ENCODE measurements around the gene VHLL.
"Not testable (repeated sequence)": the region's sequence is repeated elsewhere in the genome, so short reads cannot be mapped to it uniquely, and the experiment has no call there.

VHLL gene

GRCh38 chr1:156298852-156299357, at the start of gene VHLL:
Gene VHLL, minus strand, starts transcription at chr1:156299307. Its CDS starts 118 bp downstream, at chr1:156299189.
- H3K4me3 ChIP-seq (ENCODE audit: low read depth, low read length): no peak within 1 kb of the TSS
- DNase-seq (ENCODE audit: low read depth): no peak

GRCh38 chr1:156347331-156347730, 48.2 kb upstream of the VHLL start:
- peak; percentile 46 for DNase-seq (ENCODE audit: low read depth)
- H3K4me3 ChIP-seq (ENCODE audit: low read depth, low read length): no peak overlapping the region

- H3K4me3 ChIP-seq (ENCODE audit: low read depth, low read length): no peak overlapping the region
- no peak for DNase-seq (ENCODE audit: low read depth)
Observed at GRCh38 chr1:156346636-156347035, 47.5 kb upstream of the VHLL start.

GRCh38 chr1:156346035-156346434, 46.9 kb upstream of the VHLL start:
- H3K4me3 ChIP-seq (ENCODE audit: low read depth, low read length); DNase-seq (ENCODE audit: low read depth): not testable (repeated sequence)

- no peak overlapping the region for H3K4me3 ChIP-seq (ENCODE audit: low read depth, low read length)
- no peak for DNase-seq (ENCODE audit: low read depth)
Observed at GRCh38 chr1:156344409-156344808, 45.3 kb upstream of the VHLL start.

GRCh38 chr1:156342166-156342955, 43.3 kb upstream of the VHLL start:
- DNase-seq (ENCODE audit: low read depth): no peak
- no peak overlapping the region for H3K4me3 ChIP-seq (ENCODE audit: low read depth, low read length)

GRCh38 chr1:156338180-156338976, 39.3 kb upstream of the VHLL start, which contains the start of the genes CCT3 and TSACC:
Gene CCT3, minus strand, starts transcription at chr1:156338292. Its CDS starts 108 bp downstream, at chr1:156338184.
Gene TSACC, plus strand, starts transcription at chr1:156338526. Its CDS starts 1,232 bp downstream, at chr1:156339758.
- peak within 1 kb of the TSS; percentile 83 for H3K4me3 ChIP-seq (ENCODE audit: low read depth, low read length)
- peak; percentile 100 for DNase-seq (ENCODE audit: low read depth)

GRCh38 chr1:156337888-156338179, 38.7 kb upstream of the VHLL start:
- no peak for DNase-seq (ENCODE audit: low read depth)
- peak overlapping the region; percentile 83 for H3K4me3 ChIP-seq (ENCODE audit: low read depth, low read length)

GRCh38 chr1:156337052-156337887, 38.2 kb upstream of the VHLL start:
- no peak for DNase-seq (ENCODE audit: low read depth)
- peak overlapping the region; percentile 83 for H3K4me3 ChIP-seq (ENCODE audit: low read depth, low read length)

GRCh38 chr1:156336242-156336641, 37.1 kb upstream of the VHLL start:
- DNase-seq (ENCODE audit: low read depth): no peak
- peak overlapping the region; percentile 83 for H3K4me3 ChIP-seq (ENCODE audit: low read depth, low read length)

- H3K4me3 ChIP-seq (ENCODE audit: low read depth, low read length); DNase-seq (ENCODE audit: low read depth): not testable (repeated sequence)
Observed at GRCh38 chr1:156323179-156323578, 24.1 kb upstream of the VHLL start.

- no peak for DNase-seq (ENCODE audit: low read depth)
- no peak overlapping the region for H3K4me3 ChIP-seq (ENCODE audit: low read depth, low read length)
Observed at GRCh38 chr1:156320560-156320959, 21.5 kb upstream of the VHLL start.

GRCh38 chr1:156319664-156320063, 20.6 kb upstream of the VHLL start:
- no peak overlapping the region for H3K4me3 ChIP-seq (ENCODE audit: low read depth, low read length)
- DNase-seq (ENCODE audit: low read depth): no peak

- DNase-seq (ENCODE audit: low read depth): no peak
- H3K4me3 ChIP-seq (ENCODE audit: low read depth, low read length): no peak overlapping the region
Observed at GRCh38 chr1:156316909-156317308, 17.8 kb upstream of the VHLL start.

GRCh38 chr1:156310962-156311361, 11.9 kb upstream of the VHLL start:
- DNase-seq (ENCODE audit: low read depth): peak; percentile 14
- H3K4me3 ChIP-seq (ENCODE audit: low read depth, low read length): no peak overlapping the region

GRCh38 chr1:156308078-156308477, 9.0 kb upstream of the VHLL start:
- H3K4me3 ChIP-seq (ENCODE audit: low read depth, low read length): no peak overlapping the region
- no peak for DNase-seq (ENCODE audit: low read depth)

GRCh38 chr1:156305215-156305614, 6.1 kb upstream of the VHLL start:
- DNase-seq (ENCODE audit: low read depth): no peak
- H3K4me3 ChIP-seq (ENCODE audit: low read depth, low read length): no peak overlapping the region

GRCh38 chr1:156303241-156303640, 4.1 kb upstream of the VHLL start:
- H3K4me3 ChIP-seq (ENCODE audit: low read depth, low read length): no peak overlapping the region
- DNase-seq (ENCODE audit: low read depth): no peak

GRCh38 chr1:156295391-156295947, 3.6 kb downstream of the VHLL start, which contains the start of gene GLMP:
Gene GLMP, minus strand, starts transcription at chr1:156295679. Its CDS starts 34 bp downstream, at chr1:156295645.
- peak within 1 kb of the TSS; percentile 91 for H3K4me3 ChIP-seq (ENCODE audit: low read depth, low read length)
- DNase-seq (ENCODE audit: low read depth): no peak

All from skeletal muscle cell (primary cell).